COLO668 (cell line): ENCODE results near the gene RANBP3L.
"Not testable (repeated sequence)": the region's sequence is repeated elsewhere in the genome, so short reads cannot be mapped to it uniquely, and the experiment has no call there.

Experiments used
- DNase-seq: peaks from one replicate; lab custom pipeline; 2025; ENCODE audit not compliant: unreplicated experiment; lab: John Stamatoyannopoulos, UW

RANBP3L gene

DNA sequence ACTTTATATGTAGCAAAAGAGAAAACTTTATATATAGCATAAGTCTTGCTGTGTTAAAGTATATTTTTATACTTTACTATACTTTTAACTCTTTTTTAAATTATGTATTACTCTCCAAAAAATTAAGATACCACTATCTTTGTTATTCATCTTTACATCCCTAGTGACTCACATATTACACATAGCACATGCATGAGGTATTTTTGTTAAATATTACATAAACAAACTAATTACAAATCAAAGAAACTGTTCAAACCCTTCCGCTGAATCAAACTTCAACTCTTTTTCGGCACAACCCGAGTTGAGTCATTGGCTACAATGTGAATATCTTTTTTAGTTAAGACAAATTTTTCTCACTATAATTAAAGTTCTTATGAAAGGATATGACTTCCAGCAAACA is 92.0 kb downstream of the RANBP3L start:
- DNase-seq: no peak

- no peak for DNase-seq
Measured at GRCh38 chr5:36208786-36209185, 92.9 kb downstream of the RANBP3L start.

GRCh38 chr5:36206913-36207312 is 94.8 kb downstream of the RANBP3L start:
- no peak for DNase-seq

GRCh38 chr5:36205329-36205728 is 96.4 kb downstream of the RANBP3L start:
- DNase-seq: no peak

GRCh38 chr5:36202521-36202961 is 99.2 kb downstream of the RANBP3L start:
- DNase-seq: no peak

DNA sequence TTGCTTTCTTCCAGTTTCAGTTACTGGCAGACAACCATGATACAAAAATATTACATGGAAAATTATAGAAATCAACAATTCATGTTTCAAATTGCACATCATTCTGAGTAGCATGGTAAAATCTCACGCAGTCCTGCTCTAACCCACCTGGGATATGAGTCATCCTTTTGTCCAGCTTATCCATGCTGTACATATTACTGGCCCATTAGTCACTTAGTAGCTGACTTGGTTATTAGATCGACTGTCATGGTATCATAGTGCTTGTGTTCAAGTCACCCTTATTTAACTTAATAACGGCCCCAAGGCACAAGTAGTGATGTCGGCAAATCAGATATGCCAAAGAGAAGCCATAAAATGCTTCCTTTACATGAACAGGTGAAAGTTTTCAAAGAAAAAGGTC is 101.2 kb downstream of the RANBP3L start:
- no peak for DNase-seq

DNA sequence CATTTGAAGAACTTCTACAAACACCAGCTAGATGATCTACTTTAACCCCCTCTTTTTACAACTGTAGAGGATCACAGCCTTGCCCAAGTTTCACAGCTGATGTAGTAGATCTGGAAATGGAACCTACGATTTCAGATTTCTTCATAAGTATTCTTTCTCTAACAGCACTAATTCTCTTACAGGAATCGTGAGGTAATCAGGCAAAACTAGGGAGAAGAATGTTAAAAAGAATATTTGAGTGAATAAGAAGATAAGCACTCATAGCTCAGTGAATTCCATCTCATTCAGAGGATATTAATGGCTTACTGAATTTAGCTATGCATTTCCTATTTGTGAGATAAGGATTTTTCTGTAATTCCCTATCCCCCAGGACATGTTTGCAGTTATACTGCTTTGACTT is 102.1 kb downstream of the RANBP3L start:
- DNase-seq: no peak

DNA sequence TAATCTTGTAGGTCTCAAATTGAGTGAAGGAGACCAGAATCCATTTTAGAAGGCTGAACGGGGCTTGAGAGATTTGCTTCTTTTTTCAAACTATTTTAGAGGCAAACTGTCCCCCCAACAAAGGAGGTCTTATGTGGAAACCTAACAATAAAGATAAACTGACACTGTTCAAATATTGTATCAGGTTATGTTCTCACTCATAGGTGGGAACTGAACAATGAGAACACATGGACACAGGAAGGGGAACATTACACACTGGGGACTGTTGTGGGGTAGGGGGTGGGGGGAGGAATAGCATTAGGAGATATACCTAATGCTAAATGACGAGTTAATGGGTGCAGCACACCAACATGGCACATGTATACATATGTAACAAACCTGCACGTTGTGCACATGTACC is 102.9 kb downstream of the RANBP3L start:
- DNase-seq: not testable (repeated sequence)
